Fibroblast of villous mesenchyme (primary cell): Measurements from ENCODE around the gene MEAK7. TPM values are rescaled to one million over a fixed set of nuclear protein-coding genes. Genes with fewer than 3 reads are reported as not detected.

Source experiments
- DNase-seq: peaks from one replicate; pipeline ENCODE4 v3.0.0-alpha.2; 2010; ENCODE audit warnings: low read depth
- H3K4me3 ChIP-seq: 2 replicates; pipeline ENCODE4 v1.5.1; 2011; ENCODE audit warnings: low read depth, mild to moderate bottlenecking, low read length
- CTCF ChIP-seq: IDR thresholded peaks from 2 replicates; pipeline ENCODE4 v1.5.1; 2012; ENCODE audit warnings: low read depth, mild to moderate bottlenecking, low read length; ENCODE audit not compliant: insufficient read depth
- total RNA-seq: library from RNA; depleted of rRNA; stranded (reverse); fragments of >200 nt; gene quantifications from 2 replicates; pipeline ENCODE4 v1.2.3, GENCODE V29; 2012

The MEAK7 gene
- total RNA-seq, 1 donor = 27.2 TPM

- no peak overlapping the region for H3K4me3 ChIP-seq
- DNase-seq = no peak
- no peak for TF ChIP-seq CTCF
Observed at GRCh38 chr16:84467709-84468108, 36.8 kb downstream of the MEAK7 start.

GRCh38 chr16:84467256-84467655 is 37.2 kb downstream of the MEAK7 start:
- no peak overlapping the region for H3K4me3 ChIP-seq
- no peak for DNase-seq
- no peak for TF ChIP-seq CTCF

- no peak for TF ChIP-seq CTCF
- DNase-seq = no peak
- H3K4me3 ChIP-seq = no peak overlapping the region
Observed at GRCh38 chr16:84466692-84467091, 37.8 kb downstream of the MEAK7 start.

- TF ChIP-seq CTCF = no peak
- no peak for DNase-seq
- H3K4me3 ChIP-seq = no peak overlapping the region
Observed at GRCh38 chr16:84465154-84465553, 39.3 kb downstream of the MEAK7 start.

- no peak for DNase-seq
- no peak for TF ChIP-seq CTCF
- H3K4me3 ChIP-seq = no peak overlapping the region
Observed at GRCh38 chr16:84464116-84464515, 40.3 kb downstream of the MEAK7 start.

GRCh38 chr16:84463221-84463620 is 41.2 kb downstream of the MEAK7 start:
- no peak overlapping the region for H3K4me3 ChIP-seq
- DNase-seq = no peak
- TF ChIP-seq CTCF = no peak

- DNase-seq = no peak
Observed at GRCh38 chr16:84462296-84463210, 41.9 kb downstream of the MEAK7 start.

More at GRCh38 chr16:84462296-84463210, 41.9 kb downstream of the MEAK7 start:
- no peak for TF ChIP-seq CTCF
- H3K4me3 ChIP-seq = no peak overlapping the region
